H1 (cell line): ENCODE measurements around the gene IDH2. TPM values are rescaled to one million over a fixed set of nuclear protein-coding genes. Genes with fewer than 3 reads are reported as not detected.

Experiments
- CTCF ChIA-PET: fragments of 300-600 bp; sonication (Branson Sonifier 250); formaldehyde crosslinking; loops from one replicate; lab custom pipeline; 2021; ENCODE audit not compliant: partially characterized antibody; lab: Charles Lee
- POLR2A ChIA-PET: fragments of 300-600 bp; sonication (Branson Sonifier 250); formaldehyde crosslinking; loops from one replicate; lab custom pipeline; 2021; ENCODE audit warnings: inconsistent platforms; ENCODE audit not compliant: partially characterized antibody; lab: Charles Lee
- DNase-seq, 2 experiments: peaks; one replicate each; pipeline versions ENCODE4 v3.0.0 to v3.0.0-alpha.2; 2010 to 2022; ENCODE audit warnings: low spot score in 2 of 2, low read depth in 1 of 2, mixed read lengths in 1 of 2
- FAIRE-seq: peaks from 2 replicates; lab custom pipeline; 2011; peaks lifted over from hg19 to GRCh38; lab: Jason Lieb, UNC
- H2AFZ ChIP-seq: 2 replicates; pipeline ENCODE4 v1.8.1; 2012; ENCODE audit warnings: low read length, inconsistent platforms
- H2AK5ac ChIP-seq: 2 replicates; pipeline ENCODE4 v1.6.1; 2013; ENCODE audit warnings: low read depth, low read length
- H2BK120ac ChIP-seq: replicated peaks from 2 replicates; pipeline ENCODE3; 2013; ENCODE audit warnings: low read depth, low read length, inconsistent platforms
- H2BK12ac ChIP-seq: 2 replicates; pipeline ENCODE4 v1.6.1; 2013; ENCODE audit warnings: low read depth, low read length
- H2BK15ac ChIP-seq: 2 replicates; pipeline ENCODE4 v1.6.1; 2013; ENCODE audit warnings: low read length
- H2BK20ac ChIP-seq: 2 replicates; pipeline ENCODE4 v1.6.1; 2013; ENCODE audit warnings: low read length
- H2BK5ac ChIP-seq: 2 replicates; pipeline ENCODE4 v1.6.1; 2013; ENCODE audit warnings: low read depth, low read length
- H3K14ac ChIP-seq: 2 replicates; pipeline ENCODE4 v1.6.1; 2013; ENCODE audit warnings: inconsistent platforms; ENCODE audit not compliant: insufficient read length
- H3K18ac ChIP-seq: 2 replicates; pipeline ENCODE4 v1.6.1; 2013; ENCODE audit warnings: low read length; ENCODE audit errors: extremely low read depth
- H3K23ac ChIP-seq: 2 replicates; pipeline ENCODE4 v1.6.1; 2013; ENCODE audit warnings: inconsistent platforms; ENCODE audit not compliant: insufficient read length
- H3K23me2 ChIP-seq: 2 replicates; pipeline ENCODE4 v1.6.1; 2013; ENCODE audit warnings: low read depth, low read length
- H3K27ac ChIP-seq: 2 replicates; pipeline ENCODE4 v1.6.1; 2011; ENCODE audit warnings: low read depth, low read length, inconsistent platforms
- H3K27me3 ChIP-seq, 4 experiments: replicated peaks in 1 of 4; 1 replicate in 1 of 4; 2 replicates in 3 of 4; pipeline versions ENCODE4 v1.6.1 to v1.8.1; 2011 to 2013; ENCODE audit warnings: low read length in 3 of 4, mild to moderate bottlenecking in 3 of 4, inconsistent platforms in 2 of 4, mixed read lengths in 2 of 4, moderate library complexity in 1 of 4; ENCODE audit not compliant: control insufficient read depth in 3 of 4, insufficient read depth in 3 of 4; ENCODE audit errors: extremely low read depth in 1 of 4
- H3K36me3 ChIP-seq, 4 experiments: 2 replicates each; pipeline versions ENCODE4 v1.6.1 to v1.8.1; 2011 to 2013; ENCODE audit warnings: mild to moderate bottlenecking in 4 of 4, low read length in 3 of 4, moderate library complexity in 2 of 4, control low read depth in 1 of 4, inconsistent platforms in 1 of 4; ENCODE audit not compliant: insufficient read depth in 4 of 4, control insufficient read depth in 2 of 4
- H3K4ac ChIP-seq: replicated peaks from 2 replicates; pipeline ENCODE3; 2013; ENCODE audit warnings: low read length, low read depth, mixed read lengths, inconsistent platforms; ENCODE audit not compliant: insufficient read length
- H3K4me1 ChIP-seq, 4 experiments: replicated peaks in 1 of 4; 1 replicate in 1 of 4; 2 replicates in 3 of 4; pipeline versions ENCODE4 v1.6.1 to v1.8.1; 2011 to 2013; ENCODE audit warnings: low read length in 3 of 4, inconsistent platforms in 2 of 4, mixed read lengths in 1 of 4; ENCODE audit not compliant: insufficient read depth in 4 of 4, control insufficient read depth in 3 of 4
- H3K4me2 ChIP-seq, 2 experiments: 2 replicates each; pipeline versions ENCODE4 v1.6.1 to v1.8.1; 2011 to 2013; ENCODE audit warnings: low read depth in 2 of 2, low read length in 2 of 2, control low read depth in 1 of 2, inconsistent platforms in 1 of 2, mild to moderate bottlenecking in 1 of 2; ENCODE audit not compliant: insufficient read depth in 1 of 2
- H3K4me3 ChIP-seq, 4 experiments: fragments of 200-600, 300-600 bp in 1 of 4; sonication (generic), shearing (Covaris generic), sonication (Bioruptor Twin) in 1 of 4; 2 replicates each; pipeline versions ENCODE4 v1.5.1 to v1.8.1; 2011 to 2016; ENCODE audit warnings: low read length in 4 of 4, low read depth in 3 of 4, control low read depth in 2 of 4, inconsistent platforms in 2 of 4, mild to moderate bottlenecking in 2 of 4, mixed read lengths in 1 of 4, moderate library complexity in 1 of 4; ENCODE audit not compliant: insufficient read depth in 2 of 4; ENCODE audit errors: extremely low read depth in 1 of 4
- H3K56ac ChIP-seq: replicated peaks from 2 replicates; pipeline ENCODE3; 2013; ENCODE audit warnings: low read depth, mild to moderate bottlenecking, mixed read lengths, low read length, inconsistent platforms; ENCODE audit not compliant: insufficient read length
- H3K79me1 ChIP-seq: 2 replicates; pipeline ENCODE4 v1.6.1; 2013; ENCODE audit warnings: low read depth, low read length, control low read depth
- H3K79me2 ChIP-seq, 2 experiments: 2 replicates each; pipeline versions ENCODE4 v1.6.1 to v1.8.1; 2012 to 2013; ENCODE audit warnings: low read length in 2 of 2, mild to moderate bottlenecking in 2 of 2, inconsistent platforms in 1 of 2; ENCODE audit not compliant: insufficient read depth in 2 of 2, control insufficient read depth in 1 of 2
- H3K9ac ChIP-seq, 4 experiments: replicated peaks in 1 of 4; 1 replicate in 1 of 4; 2 replicates in 3 of 4; pipeline versions ENCODE4 v1.6.1 to v1.8.1; 2011 to 2013; ENCODE audit warnings: low read depth in 3 of 4, low read length in 3 of 4, control low read depth in 2 of 4, mild to moderate bottlenecking in 2 of 4, moderate library complexity in 2 of 4, inconsistent platforms in 1 of 4; ENCODE audit errors: extremely low read depth in 1 of 4
- H3K9me3 ChIP-seq, 2 experiments: 2 replicates each; pipeline versions ENCODE4 v1.6.1 to v1.8.1; 2012 to 2013; ENCODE audit warnings: mild to moderate bottlenecking in 2 of 2, moderate library complexity in 2 of 2, control low read depth in 1 of 2, inconsistent platforms in 1 of 2, low read depth in 1 of 2, low read length in 1 of 2, mixed read lengths in 1 of 2; ENCODE audit not compliant: insufficient read depth in 2 of 2
- H4K20me1 ChIP-seq, 2 experiments: replicated peaks in 1 of 2; 2 replicates each; pipeline versions ENCODE3 to v1.8.1; 2011 to 2013; ENCODE audit warnings: inconsistent platforms in 2 of 2, low read length in 2 of 2, mild to moderate bottlenecking in 1 of 2; ENCODE audit not compliant: insufficient read depth in 2 of 2, control insufficient read depth in 1 of 2
- H4K5ac ChIP-seq: 2 replicates; pipeline ENCODE4 v1.6.1; 2013; ENCODE audit warnings: low read length, low read depth, mixed read lengths, inconsistent platforms; ENCODE audit not compliant: insufficient read length
- H4K8ac ChIP-seq: 2 replicates; pipeline ENCODE4 v1.8.0; 2013; ENCODE audit warnings: mild to moderate bottlenecking, moderate library complexity, low read length, inconsistent platforms; ENCODE audit not compliant: insufficient read depth; ENCODE audit errors: extremely low read depth
- H4K91ac ChIP-seq: replicated peaks from 2 replicates; pipeline ENCODE3; 2013; ENCODE audit warnings: low read length, mixed read lengths, inconsistent platforms; ENCODE audit not compliant: insufficient read length
- ASH2L ChIP-seq: fragments of 200-600, 300-600 bp; sonication (generic); IDR thresholded peaks from one replicate; pipeline ENCODE4 v1.7.1; 2017; ENCODE audit warnings: low read length
- BACH1 ChIP-seq: IDR thresholded peaks from 2 replicates; pipeline ENCODE4 v1.6.1; 2012; ENCODE audit warnings: low read length, improper control_type of control experiment
- BRCA1 ChIP-seq: IDR thresholded peaks from 2 replicates; pipeline ENCODE4 v1.6.1; 2012; ENCODE audit warnings: low read depth, low read length, improper control_type of control experiment
- JUND ChIP-seq: IDR thresholded peaks from 2 replicates; pipeline ENCODE4 v1.6.1; 2011; ENCODE audit warnings: mild to moderate bottlenecking, improper control_type of control experiment, low read length
- KDM4A ChIP-seq: IDR thresholded peaks from one replicate; pipeline ENCODE4 v1.7.1; 2012; ENCODE audit warnings: low read depth, mild to moderate bottlenecking, moderate library complexity, low read length, inconsistent platforms; ENCODE audit not compliant: severe bottlenecking
- KDM5A ChIP-seq: fragments of 200-600 bp; IDR thresholded peaks from 2 replicates; pipeline ENCODE4 v1.7.1; 2012; ENCODE audit warnings: mild to moderate bottlenecking, low read length, inconsistent platforms, mixed read lengths
- POLR2A ChIP-seq, 2 experiments: IDR thresholded peaks; 1 replicate in 1 of 2; 2 replicates in 1 of 2; pipeline ENCODE4 v1.6.1; 2011; ENCODE audit warnings: low read depth in 2 of 2, low read length in 2 of 2, mild to moderate bottlenecking in 2 of 2; ENCODE audit errors: control extremely low read depth in 1 of 2
- RXRA ChIP-seq: IDR thresholded peaks from 2 replicates; pipeline ENCODE4 v1.6.1; 2011; ENCODE audit warnings: low read depth, mild to moderate bottlenecking, low read length, moderate library complexity; ENCODE audit not compliant: insufficient read depth
- SAP30 ChIP-seq: fragments of 300-600 bp; sonication (generic); IDR thresholded peaks from 2 replicates; pipeline ENCODE4 v1.7.1; 2012; ENCODE audit warnings: low read length, moderate library complexity, mild to moderate bottlenecking, inconsistent platforms; ENCODE audit not compliant: insufficient read depth, insufficient replicate concordance
- SIRT6 ChIP-seq: IDR thresholded peaks from one replicate; pipeline ENCODE4 v1.7.1; 2012; ENCODE audit warnings: low read length, inconsistent platforms
- TAF7 ChIP-seq: optimal IDR thresholded peaks from 2 replicates; pipeline ENCODE3; 2011; ENCODE audit warnings: low read depth, mild to moderate bottlenecking, inconsistent platforms, low read length, moderate library complexity, borderline replicate concordance
- TEAD4 ChIP-seq: IDR thresholded peaks from 2 replicates; pipeline ENCODE4 v1.6.1; 2012; ENCODE audit warnings: low read depth, low read length, inconsistent platforms, mixed read lengths
- polyA plus RNA-seq, 7 experiments: library from polyadenylated mRNA; depleted of rRNA in 3 of 7; stranded (reverse) in 5 of 7; unstranded in 2 of 7; fragments of >200 nt in 5 of 7; fragments of 200-250 nt in 2 of 7; gene quantifications; 1 replicate in 5 of 7; 2 replicates in 1 of 7; 4 replicates in 1 of 7; pipeline versions ENCODE4 v1.2.1 to v1.2.3, GENCODE V29; 2011 to 2013; ENCODE audit warnings: missing spikeins in 2 of 7, mixed read lengths in 2 of 7
- total RNA-seq: library from RNA; stranded (reverse); fragmentation: NEBNext Ultra II Directional; extraction: Animal tissue kit (Norgen Biotek cat#: 25700); gene quantifications from 2 replicates; pipeline ENCODE4 v1.2.1, GENCODE V29; 2021
- TF ChIP-seq, protein P1 (sequence below): IDR thresholded peaks from 2 replicates; pipeline ENCODE4 v1.6.1; 2012; ENCODE audit warnings: inconsistent platforms

Gene IDH2
- total and polyA plus RNA-seq, 2 of the 8 experiments (the other 6 are each of a cell fraction or from before 2014, with no cell fraction given): 64.2 to 84.6 TPM

DNA sequence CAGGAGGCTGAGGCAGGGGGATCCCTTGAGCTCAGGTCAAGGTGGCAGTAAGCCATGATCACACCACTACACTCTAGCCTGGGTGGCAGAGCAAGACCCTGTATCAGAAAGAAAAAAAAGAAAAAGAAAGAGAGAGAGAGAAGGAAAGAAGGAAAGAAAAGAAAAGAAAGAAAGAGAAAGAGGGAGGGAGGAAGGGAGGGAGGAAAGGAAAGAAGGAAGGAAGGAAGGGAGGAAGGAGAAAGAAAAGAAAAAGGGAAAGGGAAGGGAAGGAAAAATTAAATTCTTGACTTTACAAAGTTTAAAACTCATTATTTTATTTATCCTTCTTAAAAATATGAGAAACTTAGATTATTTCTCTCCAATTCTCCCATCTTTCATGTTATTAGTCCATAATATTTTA is 17.1 kb upstream of the IDH2 start:
- no peak overlapping the region for H3K4me3 ChIP-seq
- H4K20me1 ChIP-seq: no peaks in the 10 kb centered on the region
- TF ChIP-seq BRCA1 (no peak), SIRT6 (no peak), BACH1 (no peak), POLR2A (IDR thresholded peaks at IDR 0.05; ENCODE audit: control extremely low read depth in 1 of 2, low read depth in 2 of 2, low read length in 2 of 2) (no peak), KDM5A (no peak), JUND (no peak), ASH2L (no peak), KDM4A (no peak), TEAD4 (no peak), SAP30 (no peak), RXRA (no peak), TAF7 (no peak)
- TF ChIP-seq, protein P1, sequence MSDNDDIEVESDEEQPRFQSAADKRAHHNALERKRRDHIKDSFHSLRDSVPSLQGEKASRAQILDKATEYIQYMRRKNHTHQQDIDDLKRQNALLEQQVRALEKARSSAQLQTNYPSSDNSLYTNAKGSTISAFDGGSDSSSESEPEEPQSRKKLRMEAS: no peak
- no peak overlapping the region for H2BK12ac ChIP-seq
- no peak overlapping the region for H4K8ac ChIP-seq
- no peak overlapping the region for H3K27ac ChIP-seq
- H3K18ac ChIP-seq: no peak overlapping the region
- no peak overlapping the region for H3K4ac ChIP-seq
- FAIRE-seq: no peak
- no peak overlapping the region for H4K5ac ChIP-seq
- H3K23ac ChIP-seq: no peak overlapping the region
- H3K56ac ChIP-seq: no peak overlapping the region
- no peaks in the 10 kb centered on the region for H3K23me2 ChIP-seq
- no peak overlapping the region for H4K91ac ChIP-seq
- H2BK15ac ChIP-seq: no peak overlapping the region
- H3K79me2 ChIP-seq: no peaks in the 10 kb centered on the region
- no peaks in the 10 kb centered on the region for H3K4me1 ChIP-seq
- no peak overlapping the region for H3K14ac ChIP-seq
- no peak overlapping the region for H3K4me2 ChIP-seq
- H3K9me3 ChIP-seq: peaks cover 0 to 4% of the 10 kb centered on the region in 2 experiments; a peak in 3 of 4 replicates
- POLR2A ChIA-PET: interaction anchor here (0.8 kb wide), 1 partner anchor 17 kb away, joined by 3 read pairs; the partner anchor contains the start of gene IDH2
- H3K27me3 ChIP-seq: no peaks in the 10 kb centered on the region
- no peaks in the 10 kb centered on the region for H3K79me1 ChIP-seq
- no peak overlapping the region for H2BK120ac ChIP-seq
- no peak for DNase-seq
- H3K9ac ChIP-seq: no peak overlapping the region
- no peak overlapping the region for H2AK5ac ChIP-seq
- H2AFZ ChIP-seq: no peak overlapping the region
- no peak overlapping the region for H2BK20ac ChIP-seq
- no peak overlapping the region for H2BK5ac ChIP-seq
- H3K36me3 ChIP-seq: no peaks in the 10 kb centered on the region
- CTCF ChIA-PET: interaction anchor here (1.1 kb wide), 1 partner anchor 24 kb away, joined by 4 read pairs; no protein-coding TSS in a partner anchor
